PFSK-1 (cell line): ENCODE measurements around the gene ABR.

Experiments used
- FOXP2 ChIP-seq: optimal IDR thresholded peaks from 2 replicates; pipeline ENCODE3; 2011; ENCODE audit warnings: borderline replicate concordance, control low read depth, inconsistent platforms; ENCODE audit not compliant: insufficient read depth; ENCODE audit errors: extremely low read length, extremely low read depth
- POLR2AphosphoS5 ChIP-seq: IDR thresholded peaks from 2 replicates; pipeline ENCODE4 v1.6.1; 2012; ENCODE audit warnings: low read depth, mild to moderate bottlenecking, control low read depth, low read length, moderate library complexity
- SIN3A ChIP-seq: IDR thresholded peaks from 2 replicates; pipeline ENCODE4 v1.6.1; 2012; ENCODE audit warnings: mild to moderate bottlenecking, low read length, moderate library complexity, borderline replicate concordance; ENCODE audit not compliant: insufficient read depth
- TAF1 ChIP-seq: IDR thresholded peaks from 2 replicates; pipeline ENCODE4 v1.6.1; 2012; ENCODE audit warnings: low read length, control low read depth, borderline replicate concordance; ENCODE audit not compliant: insufficient read depth
- TF ChIP-seq, protein P1 (sequence below), 2 experiments: IDR thresholded peaks; 2 replicates each; pipeline versions ENCODE4 v1.6.1 to v1.8.0; 2011 to 2012; ENCODE audit warnings: low read depth in 2 of 2, low read length in 2 of 2, control low read depth in 1 of 2, inconsistent platforms in 1 of 2, mild to moderate bottlenecking in 1 of 2, moderate library complexity in 1 of 2; ENCODE audit not compliant: insufficient read depth in 1 of 2

Gene ABR

DNA sequence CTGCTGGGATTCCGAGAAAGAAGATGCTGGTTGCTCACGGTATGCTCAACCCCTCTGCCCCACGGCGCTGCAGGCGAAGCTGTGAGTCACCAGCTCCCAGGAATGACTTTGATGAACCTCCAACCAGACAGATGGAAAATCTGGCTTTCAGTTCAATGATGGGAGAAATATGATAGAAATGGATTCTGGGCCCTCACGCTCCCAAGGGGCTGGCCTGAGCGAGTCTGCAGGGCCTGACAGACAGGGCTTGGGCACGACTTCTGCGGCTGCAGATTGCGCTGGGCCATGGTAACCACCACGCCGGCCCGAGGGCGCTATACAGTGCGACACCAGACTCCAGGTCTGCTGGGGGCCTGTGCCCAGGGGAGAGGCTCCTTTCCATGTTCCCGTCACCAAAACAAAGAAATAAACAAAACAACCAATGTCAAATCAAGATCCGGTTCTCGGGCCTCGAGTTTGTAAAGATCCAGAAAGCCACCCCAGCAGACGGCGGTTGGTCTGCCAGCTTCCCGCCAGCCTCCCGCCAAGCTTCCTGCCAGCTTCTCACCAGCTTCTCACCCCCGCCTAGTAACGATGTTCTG, 11.1 kb upstream of the ABR start:
- TF ChIP-seq TAF1: no peak
- TF ChIP-seq POLR2AphosphoS5: no peak
- TF ChIP-seq, protein P1, sequence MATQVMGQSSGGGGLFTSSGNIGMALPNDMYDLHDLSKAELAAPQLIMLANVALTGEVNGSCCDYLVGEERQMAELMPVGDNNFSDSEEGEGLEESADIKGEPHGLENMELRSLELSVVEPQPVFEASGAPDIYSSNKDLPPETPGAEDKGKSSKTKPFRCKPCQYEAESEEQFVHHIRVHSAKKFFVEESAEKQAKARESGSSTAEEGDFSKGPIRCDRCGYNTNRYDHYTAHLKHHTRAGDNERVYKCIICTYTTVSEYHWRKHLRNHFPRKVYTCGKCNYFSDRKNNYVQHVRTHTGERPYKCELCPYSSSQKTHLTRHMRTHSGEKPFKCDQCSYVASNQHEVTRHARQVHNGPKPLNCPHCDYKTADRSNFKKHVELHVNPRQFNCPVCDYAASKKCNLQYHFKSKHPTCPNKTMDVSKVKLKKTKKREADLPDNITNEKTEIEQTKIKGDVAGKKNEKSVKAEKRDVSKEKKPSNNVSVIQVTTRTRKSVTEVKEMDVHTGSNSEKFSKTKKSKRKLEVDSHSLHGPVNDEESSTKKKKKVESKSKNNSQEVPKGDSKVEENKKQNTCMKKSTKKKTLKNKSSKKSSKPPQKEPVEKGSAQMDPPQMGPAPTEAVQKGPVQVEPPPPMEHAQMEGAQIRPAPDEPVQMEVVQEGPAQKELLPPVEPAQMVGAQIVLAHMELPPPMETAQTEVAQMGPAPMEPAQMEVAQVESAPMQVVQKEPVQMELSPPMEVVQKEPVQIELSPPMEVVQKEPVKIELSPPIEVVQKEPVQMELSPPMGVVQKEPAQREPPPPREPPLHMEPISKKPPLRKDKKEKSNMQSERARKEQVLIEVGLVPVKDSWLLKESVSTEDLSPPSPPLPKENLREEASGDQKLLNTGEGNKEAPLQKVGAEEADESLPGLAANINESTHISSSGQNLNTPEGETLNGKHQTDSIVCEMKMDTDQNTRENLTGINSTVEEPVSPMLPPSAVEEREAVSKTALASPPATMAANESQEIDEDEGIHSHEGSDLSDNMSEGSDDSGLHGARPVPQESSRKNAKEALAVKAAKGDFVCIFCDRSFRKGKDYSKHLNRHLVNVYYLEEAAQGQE (IDR thresholded peaks at IDR 0.05; ENCODE audit: insufficient read depth in 1 of 2, low read depth in 2 of 2, low read length in 2 of 2): no peak
- no peak for TF ChIP-seq SIN3A
- TF ChIP-seq FOXP2: no peak

DNA sequence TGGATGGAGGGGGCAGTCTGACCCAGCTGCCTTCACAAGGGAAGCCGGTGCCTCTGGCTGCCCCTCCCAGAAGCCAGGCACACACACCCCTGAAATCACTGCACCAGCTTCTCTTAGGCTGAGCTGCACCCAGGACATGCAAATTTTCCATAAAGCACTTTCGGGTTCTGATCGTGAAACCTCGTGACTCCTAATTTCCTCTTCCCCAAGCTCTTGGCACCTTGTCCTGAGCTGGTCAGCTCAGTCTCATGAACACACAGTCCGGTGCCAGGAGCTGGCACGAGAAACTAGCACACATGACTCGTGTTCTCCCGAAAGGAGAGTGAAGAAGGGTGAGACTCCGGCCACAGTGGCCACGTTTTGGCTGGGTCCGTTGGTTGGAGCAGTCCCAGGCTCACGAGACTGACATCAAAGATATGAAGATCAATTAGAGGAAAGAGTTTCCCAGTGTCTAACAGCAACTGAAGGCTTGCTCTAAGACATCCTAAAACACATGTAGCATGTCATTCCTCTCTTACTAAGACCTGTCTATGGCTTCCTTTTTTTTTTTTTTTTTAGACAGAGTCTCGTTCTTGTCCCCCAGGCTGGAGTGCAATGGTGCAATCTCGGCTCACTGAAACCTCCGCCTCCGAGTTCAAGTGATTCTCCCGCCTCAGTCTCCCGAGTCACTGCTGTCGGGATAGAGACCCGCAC, 9.2 kb upstream of the ABR start:
- no peak for TF ChIP-seq POLR2AphosphoS5
- TF ChIP-seq, protein P1 (IDR thresholded peaks at IDR 0.05; ENCODE audit: insufficient read depth in 1 of 2, low read depth in 2 of 2, low read length in 2 of 2): no peak
- no peak for TF ChIP-seq SIN3A
- no peak for TF ChIP-seq TAF1
- TF ChIP-seq FOXP2: no peak

DNA sequence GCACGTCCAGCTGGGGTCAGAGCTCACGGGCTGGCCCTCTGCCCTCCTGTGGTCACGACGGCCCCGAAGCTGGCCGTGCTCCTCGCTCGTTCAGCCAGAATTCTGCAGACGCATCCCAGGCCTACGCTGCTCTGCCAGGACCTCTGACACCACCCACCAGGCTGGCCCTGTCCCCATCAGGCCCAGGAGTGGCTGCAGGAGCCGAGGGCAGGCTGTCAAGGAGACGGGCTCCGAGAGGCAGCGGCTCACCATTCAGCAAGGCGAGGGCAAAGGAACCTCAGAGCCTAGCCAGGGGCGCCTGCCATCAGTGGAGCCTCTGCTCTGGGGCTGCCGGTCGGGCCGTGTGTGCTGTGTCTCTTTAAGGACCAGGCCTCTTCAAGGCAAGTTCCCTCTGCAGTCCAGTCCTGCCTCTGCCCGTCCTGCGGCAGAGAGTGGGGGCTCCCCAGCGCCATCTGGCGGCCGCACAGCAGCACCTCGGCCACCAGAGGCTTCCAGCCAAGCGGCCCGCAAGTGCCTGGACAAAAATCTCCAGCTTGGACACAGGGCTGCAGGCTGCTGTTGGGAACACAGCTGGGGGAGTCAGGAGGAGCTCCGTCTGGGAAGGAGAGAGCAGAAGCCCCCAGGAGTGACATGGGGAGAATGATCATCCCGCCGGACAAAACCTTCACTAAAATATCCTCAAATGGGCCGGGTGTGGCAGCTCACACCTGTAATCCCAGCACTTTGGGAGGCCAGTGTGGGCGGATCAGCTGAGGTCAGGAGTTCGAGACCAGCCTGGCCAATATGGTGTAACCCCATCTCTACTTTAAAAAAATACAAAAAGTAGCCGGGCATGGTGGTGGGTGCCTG, 7.4 kb upstream of the ABR start:
- TF ChIP-seq FOXP2: peak; percentile 92
- TF ChIP-seq TAF1: no peak
- no peak for TF ChIP-seq POLR2AphosphoS5
- TF ChIP-seq, protein P1 (IDR thresholded peaks at IDR 0.05; ENCODE audit: insufficient read depth in 1 of 2, low read depth in 2 of 2, low read length in 2 of 2): no peak
- no peak for TF ChIP-seq SIN3A

DNA sequence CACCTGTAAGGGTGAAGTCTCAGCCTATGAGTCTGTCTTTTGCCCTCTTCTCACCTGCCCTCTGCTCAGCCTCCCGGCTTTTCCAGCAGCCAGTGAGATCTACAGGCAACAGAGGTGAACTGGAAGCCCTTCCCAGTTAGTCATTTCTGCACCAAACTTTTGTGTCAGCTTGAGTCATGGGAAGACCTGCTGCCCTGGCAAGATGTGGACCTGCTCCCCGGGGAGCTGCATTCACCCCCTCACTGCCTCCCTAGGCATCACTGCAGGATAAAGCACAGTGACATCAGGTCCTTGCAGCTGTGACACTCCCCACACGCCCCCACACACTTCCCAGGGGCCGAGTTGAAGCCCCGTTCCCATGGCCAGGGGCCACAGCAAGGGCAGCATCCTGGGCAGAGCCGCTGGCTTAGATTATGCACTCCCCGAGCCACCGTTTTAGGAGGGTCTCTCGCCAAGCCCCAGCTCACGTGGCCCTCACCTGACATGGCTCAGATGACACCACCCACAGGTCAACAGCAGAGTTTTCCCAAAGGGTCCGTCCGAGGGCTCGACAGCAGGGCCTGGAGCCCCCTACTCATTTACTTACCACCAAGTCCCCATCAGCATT, 6.5 kb upstream of the ABR start:
- no peak for TF ChIP-seq FOXP2
- TF ChIP-seq, protein P1 (IDR thresholded peaks at IDR 0.05; ENCODE audit: insufficient read depth in 1 of 2, low read depth in 2 of 2, low read length in 2 of 2): no peak
- TF ChIP-seq POLR2AphosphoS5: no peak
- TF ChIP-seq TAF1: no peak
- TF ChIP-seq SIN3A: no peak
